H9 (cell line): ENCODE data around the gene EPS8L1. TPM values are rescaled to one million over a fixed set of nuclear protein-coding genes. Genes with fewer than 3 reads are reported as not detected.

Experiments
- DNase-seq: peaks from one replicate; pipeline ENCODE4 v3.0.0-alpha.2; 2017
- H2AFZ ChIP-seq: one replicate; pipeline ENCODE4 v1.6.1; 2013; ENCODE audit warnings: mild to moderate bottlenecking, low read length, control low read depth, moderate library complexity
- H2AK5ac ChIP-seq: 2 replicates; pipeline ENCODE4 v1.6.1; 2013; ENCODE audit warnings: low read length, control low read depth, mixed read lengths; ENCODE audit not compliant: insufficient read length
- H2BK120ac ChIP-seq: one replicate; pipeline ENCODE4 v1.6.1; 2013; ENCODE audit warnings: low read depth, mild to moderate bottlenecking, low read length, control low read depth, inconsistent platforms; ENCODE audit not compliant: poor library complexity, severe bottlenecking
- H2BK12ac ChIP-seq: 2 replicates; pipeline ENCODE4 v1.6.1; 2013; ENCODE audit warnings: low read length, control low read depth, mixed read lengths, low read depth; ENCODE audit not compliant: insufficient read length
- H2BK15ac ChIP-seq: 2 replicates; pipeline ENCODE4 v1.6.1; 2013; ENCODE audit warnings: low read depth, low read length, control low read depth
- H2BK20ac ChIP-seq: one replicate; pipeline ENCODE4 v1.6.1; 2013; ENCODE audit warnings: low read depth, mild to moderate bottlenecking, low read length, control low read depth, inconsistent platforms; ENCODE audit not compliant: poor library complexity, severe bottlenecking
- H2BK5ac ChIP-seq: 2 replicates; pipeline ENCODE4 v1.6.1; 2013; ENCODE audit warnings: low read length, control low read depth, mixed read lengths; ENCODE audit not compliant: insufficient read length
- H3K14ac ChIP-seq: 2 replicates; pipeline ENCODE4 v1.6.1; 2013; ENCODE audit warnings: low read length, control low read depth; ENCODE audit not compliant: insufficient read depth
- H3K18ac ChIP-seq: 2 replicates; pipeline ENCODE4 v1.6.1; 2013; ENCODE audit warnings: low read depth, mild to moderate bottlenecking, mixed read lengths, low read length, control low read depth; ENCODE audit not compliant: insufficient read length
- H3K23ac ChIP-seq: 2 replicates; pipeline ENCODE4 v1.6.1; 2013; ENCODE audit warnings: low read length, control low read depth, mixed read lengths, low read depth; ENCODE audit not compliant: insufficient read length
- H3K23me2 ChIP-seq: 2 replicates; pipeline ENCODE4 v1.6.1; 2013; ENCODE audit warnings: low read depth, mild to moderate bottlenecking, mixed read lengths, low read length, control low read depth; ENCODE audit not compliant: insufficient read length, poor library complexity, severe bottlenecking
- H3K27ac ChIP-seq: 2 replicates; pipeline ENCODE4 v1.5.1; 2013; ENCODE audit warnings: low read length, control low read depth, mixed read lengths, low read depth; ENCODE audit not compliant: insufficient read length
- H3K27me3 ChIP-seq: 2 replicates; pipeline ENCODE4 v1.6.1; 2013; ENCODE audit warnings: low read length, control low read depth, inconsistent platforms; ENCODE audit not compliant: insufficient read depth
- H3K4ac ChIP-seq: 2 replicates; pipeline ENCODE4 v1.6.1; 2013; ENCODE audit warnings: low read depth, mild to moderate bottlenecking, control low read depth, inconsistent platforms, low read length, moderate library complexity
- H3K4me1 ChIP-seq: 2 replicates; pipeline ENCODE4 v1.6.1; 2013; ENCODE audit warnings: low read length, control low read depth, inconsistent platforms; ENCODE audit not compliant: insufficient read depth
- H3K4me2 ChIP-seq: 2 replicates; pipeline ENCODE4 v1.6.1; 2013; ENCODE audit warnings: low read length, control low read depth, mixed read lengths; ENCODE audit not compliant: insufficient read length, insufficient read depth
- H3K56ac ChIP-seq: 2 replicates; pipeline ENCODE4 v1.6.1; 2013; ENCODE audit warnings: low read depth, mild to moderate bottlenecking, mixed read lengths, low read length, control low read depth; ENCODE audit not compliant: insufficient read length
- H3K79me1 ChIP-seq: 2 replicates; pipeline ENCODE4 v1.6.1; 2013; ENCODE audit warnings: low read depth, mild to moderate bottlenecking, moderate library complexity, low read length, control low read depth, inconsistent platforms; ENCODE audit not compliant: insufficient read depth, poor library complexity, severe bottlenecking
- H3K79me2 ChIP-seq: 2 replicates; pipeline ENCODE4 v1.6.1; 2013; ENCODE audit warnings: low read length, control low read depth, inconsistent platforms; ENCODE audit not compliant: insufficient read depth
- H3K9ac ChIP-seq: 2 replicates; pipeline ENCODE4 v1.6.1; 2013; ENCODE audit warnings: low read length, control low read depth, mixed read lengths; ENCODE audit not compliant: insufficient read length; ENCODE audit errors: extremely low read depth
- H3K9me3 ChIP-seq: one replicate; pipeline ENCODE4 v1.6.1; 2013; ENCODE audit warnings: low read depth, low read length, inconsistent platforms; ENCODE audit not compliant: control insufficient read depth
- H3T11ph ChIP-seq: one replicate; pipeline ENCODE4 v1.6.1; 2013; ENCODE audit warnings: mild to moderate bottlenecking, low read length, control low read depth, inconsistent platforms
- H4K20me1 ChIP-seq: one replicate; pipeline ENCODE4 v1.6.1; 2013; ENCODE audit not compliant: control insufficient read depth, insufficient read length, insufficient read depth
- H4K5ac ChIP-seq: 2 replicates; pipeline ENCODE4 v1.6.1; 2013; ENCODE audit warnings: low read depth, mild to moderate bottlenecking, mixed read lengths, low read length, control low read depth; ENCODE audit not compliant: insufficient read length
- H4K8ac ChIP-seq: replicated peaks from 2 replicates; pipeline ENCODE4 v1.6.1; 2013; ENCODE audit warnings: low read length, control low read depth, mixed read lengths, low read depth; ENCODE audit not compliant: insufficient read length
- H4K91ac ChIP-seq: 2 replicates; pipeline ENCODE4 v1.6.1; 2013; ENCODE audit warnings: low read depth, mild to moderate bottlenecking, moderate library complexity, mixed read lengths, low read length, control low read depth; ENCODE audit not compliant: insufficient read length
- H3K27ac Mint-ChIP-seq, 3 experiments: 2 replicates in 2 of 3; 3 replicates in 1 of 3; pipeline ENCODE4 v1.8.0; 2020 to 2021; ENCODE audit warnings: mixed read lengths in 3 of 3, mild to moderate bottlenecking in 1 of 3, moderate library complexity in 1 of 3
- H3K27me3 Mint-ChIP-seq: 2 replicates; pipeline ENCODE4 v1.8.0; 2021; ENCODE audit warnings: low read depth, mild to moderate bottlenecking, moderate library complexity, mixed read lengths
- H3K36me3 Mint-ChIP-seq, 3 experiments: 2 replicates in 2 of 3; 3 replicates in 1 of 3; pipeline ENCODE4 v1.8.0; 2020 to 2021; ENCODE audit warnings: low read depth in 3 of 3, mixed read lengths in 3 of 3; ENCODE audit not compliant: insufficient read depth in 1 of 3
- H3K4me1 Mint-ChIP-seq, 2 experiments: 2 replicates each; pipeline ENCODE4 v1.8.0; 2020; ENCODE audit warnings: mixed read lengths in 2 of 2
- H3K4me3 Mint-ChIP-seq, 2 experiments: 2 replicates in 1 of 2; 3 replicates in 1 of 2; pipeline ENCODE4 v1.8.0; 2020 to 2021; ENCODE audit warnings: mild to moderate bottlenecking in 2 of 2, mixed read lengths in 2 of 2, moderate library complexity in 1 of 2
- H3K9me3 Mint-ChIP-seq, 2 experiments: 2 replicates in 1 of 2; 3 replicates in 1 of 2; pipeline ENCODE4 v1.8.0; 2020; ENCODE audit warnings: mild to moderate bottlenecking in 2 of 2, mixed read lengths in 2 of 2, moderate library complexity in 1 of 2
- WGBS: extraction: QIAGEN DNeasy Blood & Tissue Kit; methylation state at CpG from one replicate; pipeline ENCODE4 v1.1.7; 2013; ENCODE audit warnings: missing lambda C conversion rate, low lambda C conversion rate, mixed read lengths; ENCODE audit not compliant: insufficient read length; ENCODE audit errors: extremely low coverage; 5-methylcytosine and 5-hydroxymethylcytosine counted together
- total RNA-seq: library from RNA; stranded (reverse); gene quantifications from 2 replicates; pipeline ENCODE4 v1.2.1, GENCODE V29; 2021
- TF ChIP-seq, protein P1 (sequence below): fragments of 200-600 bp; sonication (generic); conservative IDR thresholded peaks from 3 replicates; pipeline ENCODE4 v1.8.0; 2021; ENCODE audit warnings: antibody characterized with exemption, mild to moderate bottlenecking

Gene EPS8L1
- total RNA-seq, 1 experiment from 2014 or later: 24.0 TPM

DNA sequence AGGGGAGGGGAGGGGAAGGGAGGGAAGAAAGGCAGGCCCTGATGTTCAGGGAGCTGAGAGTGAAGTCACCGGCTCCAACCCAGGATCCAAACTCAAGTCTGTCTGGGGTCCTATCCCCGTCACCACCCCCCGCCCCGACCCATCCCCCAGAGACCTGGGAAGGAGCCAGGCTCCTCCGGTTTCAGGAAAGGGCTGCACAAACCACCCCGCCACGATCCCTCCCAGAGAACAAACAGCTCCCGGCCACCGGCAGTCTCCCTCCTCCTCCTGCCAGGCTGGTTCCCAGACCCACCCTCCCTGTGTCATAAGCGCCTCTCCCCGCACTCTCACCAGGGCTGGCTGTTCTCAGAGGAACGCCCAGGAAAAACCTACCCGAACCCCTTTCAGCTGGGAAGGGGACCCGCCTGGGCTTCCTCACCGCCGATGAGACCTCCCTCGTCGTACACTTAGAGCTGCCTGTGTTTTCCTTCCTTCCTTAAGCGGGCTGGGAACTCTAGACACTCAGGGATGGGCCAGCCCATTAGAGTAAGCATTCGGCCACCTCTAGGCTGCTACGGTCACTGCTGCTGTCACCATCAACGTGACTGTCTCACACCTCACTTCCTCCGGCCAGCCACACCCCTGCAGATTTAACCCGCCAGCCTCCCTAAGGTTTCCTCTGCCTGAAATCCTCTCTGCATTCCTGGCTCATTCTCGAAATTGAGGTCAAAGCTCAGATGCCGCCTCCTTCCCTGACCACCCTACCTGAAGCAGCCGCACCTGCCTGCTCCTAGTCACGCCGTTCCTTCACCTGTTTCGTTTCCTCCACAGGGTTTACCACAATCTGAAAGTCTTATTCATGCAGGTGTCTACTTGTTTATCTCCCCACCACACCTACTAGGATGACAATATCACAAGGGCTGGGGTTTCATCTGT lies 6.5 kb upstream of the EPS8L1 start:
- Histone ChIP-seq H3K9me3 (no peaks in the 10 kb centered on the region), H3K79me1 (no peaks in the 10 kb centered on the region), H2AFZ (no peak overlapping the region), H2BK15ac (no peak overlapping the region), H4K8ac (no peak overlapping the region), H3K56ac (no peak overlapping the region), H4K91ac (no peak overlapping the region), H2BK5ac (no peak overlapping the region), H2BK120ac (no peak overlapping the region), H3K23ac (no peak overlapping the region), H3K9ac (no peak overlapping the region), H2AK5ac (no peak overlapping the region), H4K20me1 (no peaks in the 10 kb centered on the region), H3K79me2 (no peaks in the 10 kb centered on the region), H3K4me2 (peak overlapping the region; percentile 86), H3K27me3 (peaks cover 37% of the 10 kb centered on the region), H3K4me1 (peaks cover 4% of the 10 kb centered on the region; the same call in 1 of the 2 replicates), H3T11ph (no peak overlapping the region), H3K14ac (no peak overlapping the region), H3K23me2 (peaks cover 8% of the 10 kb centered on the region), H2BK20ac (no peak overlapping the region), H2BK12ac (no peak overlapping the region), H3K27ac (no peak overlapping the region), H3K18ac (no peak overlapping the region), H3K4ac (no peak overlapping the region), H4K5ac (no peak overlapping the region)
- WGBS: no CpG with 5 or more reads among the region's 30 CpGs
- Mint-ChIP-seq H3K4me3 (peak overlapping the region; percentile 66 to 82), H3K36me3 (no peaks in the 10 kb centered on the region), H3K27ac (no peak overlapping the region; a peak in 1 of 7 replicates), H3K4me1 (peaks cover 15 to 22% of the 10 kb centered on the region in 2 experiments), H3K27me3 (peaks cover 95% of the 10 kb centered on the region), H3K9me3 (peaks cover 5% of the 10 kb centered on the region in 2 experiments; a peak in 4 of 5 replicates)
- DNase-seq: peak; percentile 86
- TF ChIP-seq, protein P1, sequence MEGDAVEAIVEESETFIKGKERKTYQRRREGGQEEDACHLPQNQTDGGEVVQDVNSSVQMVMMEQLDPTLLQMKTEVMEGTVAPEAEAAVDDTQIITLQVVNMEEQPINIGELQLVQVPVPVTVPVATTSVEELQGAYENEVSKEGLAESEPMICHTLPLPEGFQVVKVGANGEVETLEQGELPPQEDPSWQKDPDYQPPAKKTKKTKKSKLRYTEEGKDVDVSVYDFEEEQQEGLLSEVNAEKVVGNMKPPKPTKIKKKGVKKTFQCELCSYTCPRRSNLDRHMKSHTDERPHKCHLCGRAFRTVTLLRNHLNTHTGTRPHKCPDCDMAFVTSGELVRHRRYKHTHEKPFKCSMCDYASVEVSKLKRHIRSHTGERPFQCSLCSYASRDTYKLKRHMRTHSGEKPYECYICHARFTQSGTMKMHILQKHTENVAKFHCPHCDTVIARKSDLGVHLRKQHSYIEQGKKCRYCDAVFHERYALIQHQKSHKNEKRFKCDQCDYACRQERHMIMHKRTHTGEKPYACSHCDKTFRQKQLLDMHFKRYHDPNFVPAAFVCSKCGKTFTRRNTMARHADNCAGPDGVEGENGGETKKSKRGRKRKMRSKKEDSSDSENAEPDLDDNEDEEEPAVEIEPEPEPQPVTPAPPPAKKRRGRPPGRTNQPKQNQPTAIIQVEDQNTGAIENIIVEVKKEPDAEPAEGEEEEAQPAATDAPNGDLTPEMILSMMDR: no peak
